Activated CD8-positive, alpha-beta memory T cell treated with anti-CD3 and anti-CD28 coated beads, Interleukin-2, amount 50 U/mL, for 24 hours (primary cell): ENCODE results near the gene CDC42EP1.
"Not testable (repeated sequence)": the region's sequence is repeated elsewhere in the genome, so short reads cannot be mapped to it uniquely, and the experiment has no call there.

ENCODE experiments used
- DNase-seq: peaks from one replicate; pipeline ENCODE4 v3.0.0-alpha.2; 2020; ENCODE audit errors: extremely low read depth

Gene CDC42EP1

GRCh38 chr22:37559901-37560607 is at the start of gene CDC42EP1:
Gene CDC42EP1 (plus strand): TSS chr22:37560480. CDS start chr22:37566350, 5,870 bp downstream.
- DNase-seq = no peak

- no peak for DNase-seq
Observed at GRCh38 chr22:37511395-37512104, 48.7 kb upstream of the CDC42EP1 start.

- DNase-seq = no peak
Observed at GRCh38 chr22:37514526-37515051, 45.7 kb upstream of the CDC42EP1 start.

GRCh38 chr22:37515901-37516300 is 44.4 kb upstream of the CDC42EP1 start:
- DNase-seq = no peak

GRCh38 chr22:37516456-37516855 is 43.8 kb upstream of the CDC42EP1 start:
- DNase-seq = no peak

GRCh38 chr22:37517826-37518450 is 42.3 kb upstream of the CDC42EP1 start:
- no peak for DNase-seq

- DNase-seq = no peak
Observed at GRCh38 chr22:37518509-37519267, 41.6 kb upstream of the CDC42EP1 start.

GRCh38 chr22:37519268-37520195 is 40.7 kb upstream of the CDC42EP1 start, which contains the start of gene CARD10:
Gene CARD10 (minus strand): TSS chr22:37519415. CDS start chr22:37519200, 215 bp downstream.
- DNase-seq = no peak

GRCh38 chr22:37520776-37521191 is 39.5 kb upstream of the CDC42EP1 start:
- DNase-seq = no peak

- DNase-seq = no peak
Observed at GRCh38 chr22:37521236-37521739, 39.0 kb upstream of the CDC42EP1 start.

- no peak for DNase-seq
Observed at GRCh38 chr22:37522482-37522881, 37.8 kb upstream of the CDC42EP1 start.

- DNase-seq = no peak
Observed at GRCh38 chr22:37525073-37525745, 35.1 kb upstream of the CDC42EP1 start.

- no peak for DNase-seq
Observed at GRCh38 chr22:37525746-37526350, 34.4 kb upstream of the CDC42EP1 start.

GRCh38 chr22:37526376-37526775 is 33.9 kb upstream of the CDC42EP1 start:
- no peak for DNase-seq

GRCh38 chr22:37527081-37527752 is 33.1 kb upstream of the CDC42EP1 start:
- DNase-seq = not testable (repeated sequence)

GRCh38 chr22:37527952-37528351 is 32.3 kb upstream of the CDC42EP1 start:
- not testable (repeated sequence) for DNase-seq

GRCh38 chr22:37529652-37530345 is 30.5 kb upstream of the CDC42EP1 start:
- DNase-seq = no peak

GRCh38 chr22:37533995-37534394 is 26.3 kb upstream of the CDC42EP1 start:
- DNase-seq = no peak
